Adrenal gland (tissue), 12 donors: Measurements from ENCODE around the gene MUSK. TPM values are rescaled to one million over a fixed set of nuclear protein-coding genes. Genes with fewer than 3 reads are reported as not detected.

Source experiments
- DNase-seq, 7 donors: peaks; one replicate each; pipeline ENCODE4 v3.0.0-alpha.2; 2019 to 2020
- H3K27ac ChIP-seq, 5 donors: fragments of 200-600 bp; sonication (generic) in 4 of 5; 1 replicate in 3 of 5; 2 replicates in 2 of 5; pipeline versions ENCODE4 v1.5.1 to v1.8.0; 2016 to 2020; ENCODE audit warnings: mild to moderate bottlenecking in 1 of 5
- H3K27me3 ChIP-seq: fragments of 200-600 bp; 2 replicates; pipeline ENCODE4 v1.8.0; 2021
- H3K36me3 ChIP-seq, 2 donors: fragments of 200-600 bp; replicated peaks in 1 of 2; 1 replicate in 1 of 2; 2 replicates in 1 of 2; pipeline versions ENCODE4 v1.5.1 to v1.8.0; 2018 to 2022
- H3K4me1 ChIP-seq, 2 donors: fragments of 200-600 bp; replicated peaks in 1 of 2; 1 replicate in 1 of 2; 2 replicates in 1 of 2; pipeline versions ENCODE4 v1.5.1 to v1.8.0; 2018 to 2021
- H3K4me3 ChIP-seq, 4 donors: fragments of 200-600 bp; sonication (generic) in 3 of 4; one replicate each; pipeline ENCODE4 v1.5.1; 2016 to 2018
- H3K9me3 ChIP-seq, 3 donors: fragments of 200-600 bp; sonication (generic) in 1 of 3; replicated peaks in 1 of 3; 1 replicate in 2 of 3; 2 replicates in 1 of 3; pipeline versions ENCODE4 v1.5.1 to v1.8.0; 2016 to 2021
- CTCF ChIP-seq, 6 experiments: fragments of 450-650 bp in 4 of 6; fragments of 200-600 bp in 2 of 6; sonication (generic) in 1 of 6; IDR thresholded peaks; 1 replicate in 5 of 6; 2 replicates in 1 of 6; pipeline versions ENCODE4 v1.5.1 to v1.8.0; 2016 to 2021; ENCODE audit warnings: antibody characterized with exemption in 6 of 6, mild to moderate bottlenecking in 2 of 6, moderate library complexity in 1 of 6
- POLR2A ChIP-seq, 2 donors: fragments of 450-650 bp; IDR thresholded peaks; one replicate each; pipeline ENCODE4 v1.6.1; 2017; ENCODE audit warnings: antibody characterized with exemption in 2 of 2, mild to moderate bottlenecking in 2 of 2, moderate library complexity in 1 of 2
- WGBS, 4 donors: extraction: QIAGEN DNeasy Blood & Tissue Kit in 2 of 4; methylation state at CpG; one replicate each; pipeline versions ENCODE4 v1.1.5 to v1.1.7; 2013 to 2017; 5-methylcytosine and 5-hydroxymethylcytosine counted together
- intact Hi-C, 2 donors: fragments of 100-400 bp; cut with DNase I; formaldehyde crosslinking; loops; one replicate each; pipeline versions ENCODE4 v1.14.1 to v1.15.0; 2022 to 2023
- polyA plus RNA-seq, 3 donors: library from polyadenylated mRNA; stranded (reverse); fragments of 200-250 nt in 2 of 3; fragments of 350-450 nt in 1 of 3; fragmentation: Illumina TruSeq in 1 of 3; extraction: RNeasy Lipid Tissue Mini Kit (QIAGEN cat#74804) in 1 of 3; gene quantifications; one replicate each; pipeline ENCODE4 v1.2.3, GENCODE V29; 2013 to 2014
- small RNA-seq, 2 donors: library from RNA; depleted of rRNA; stranded (forward); fragments of <200 nt; gene quantifications; one replicate each; pipeline ENCODE3, GENCODE V24; 2016
- total RNA-seq, 9 donors: library from RNA; depleted of rRNA in 4 of 9; stranded (reverse); fragments of >200 nt in 4 of 9; fragments of 120-200 nt in 1 of 9; fragmentation: NEBNext Ultra II Directional in 1 of 9; extraction: Animal tissue kit (Norgen Biotek cat#: 25700) in 1 of 9; gene quantifications; one replicate each; pipeline versions ENCODE4 v1.1.0 to v1.2.4, GENCODE V29; 2013 to 2023
- donor health status: healthy with polysubstance abuse.
- donor health status: Bipolar disorder and iron deficiency.
- donor health status: DM: yes; HTN: yes; CAD: no.
- donor health status: DM: no; HTN: no; CAD: no.
- donor health status: DM: no; HTN: no; CAD: no.
- donor health status: DM: yes; HTN: yes; CAD: no.

MUSK gene
- total and polyA plus RNA-seq, 12 donors: 0.04 to 5.1 (median 0.15) TPM; not detected in 2

GRCh38 chr9:110844121-110844520 is 175.5 kb downstream of the MUSK start:
- DNase-seq: no peak
- intact Hi-C loops: no loop called here
- H3K4me1 ChIP-seq: no peaks in the 10 kb centered on the region
- H3K4me3 ChIP-seq: no peak overlapping the region
- H3K36me3 ChIP-seq: no peaks in the 10 kb centered on the region
- no peaks in the 10 kb centered on the region for H3K27me3 ChIP-seq
- WGBS, 4 donors: 76 to 88% (median 84%) methylated on average over 1 of the region's 1 CpG
- no peak overlapping the region for H3K27ac ChIP-seq
- H3K9me3 ChIP-seq: no peaks in the 10 kb centered on the region
- TF ChIP-seq POLR2A (IDR thresholded peaks at IDR 0.05) (no peak), CTCF (IDR thresholded peaks at IDR 0.05) (no peak)

- 65 to 74% (median 72%) methylated on average over 2 of the region's 2 CpGs for whole genome bisulfite sequencing, 4 donors
- TF ChIP-seq CTCF (IDR thresholded peaks at IDR 0.05): no peak
- no peak for TF ChIP-seq POLR2A (IDR thresholded peaks at IDR 0.05)
- no peak overlapping the region for H3K27ac ChIP-seq
- no peaks in the 10 kb centered on the region for H3K4me1 ChIP-seq
- H3K4me3 ChIP-seq: no peak overlapping the region
- intact Hi-C loops: no loop called here
- no peaks in the 10 kb centered on the region for H3K36me3 ChIP-seq
- no peaks in the 10 kb centered on the region for H3K27me3 ChIP-seq
- DNase-seq: no peak
- no peaks in the 10 kb centered on the region for H3K9me3 ChIP-seq
Observed at GRCh38 chr9:110846215-110846614, 177.6 kb downstream of the MUSK start.

GRCh38 chr9:110847671-110848070 is 179.1 kb downstream of the MUSK start:
- TF ChIP-seq POLR2A (IDR thresholded peaks at IDR 0.05): no peak
- no peaks in the 10 kb centered on the region for H3K27me3 ChIP-seq
- H3K4me1 ChIP-seq: no peaks in the 10 kb centered on the region
- no peaks in the 10 kb centered on the region for H3K9me3 ChIP-seq
- no peak overlapping the region for H3K4me3 ChIP-seq
- H3K36me3 ChIP-seq: no peaks in the 10 kb centered on the region
- intact Hi-C loops: no loop called here
- WGBS, 4 donors: 10 to 24% (median 19%) methylated on average over 3 of the region's 3 CpGs
- H3K27ac ChIP-seq: no peak overlapping the region
- no peak for DNase-seq

- no peaks in the 10 kb centered on the region for H3K27me3 ChIP-seq
- no peak overlapping the region for H3K4me3 ChIP-seq
- no peaks in the 10 kb centered on the region for H3K9me3 ChIP-seq
- 62 to 67% (median 66%) methylated on average over 6 of the region's 6 CpGs for whole genome bisulfite sequencing, 4 donors
- TF ChIP-seq CTCF (IDR thresholded peaks at IDR 0.05): no peak
- no peak for TF ChIP-seq POLR2A (IDR thresholded peaks at IDR 0.05)
- no peak for DNase-seq
- intact Hi-C loops: no loop called here
- H3K27ac ChIP-seq: no peak overlapping the region
- no peaks in the 10 kb centered on the region for H3K4me1 ChIP-seq
- H3K36me3 ChIP-seq: no peaks in the 10 kb centered on the region
Observed at GRCh38 chr9:110850401-110851135, 182.0 kb downstream of the MUSK start.

Small RNA genes within 50 kb of the gene (small RNA-seq; reads per million reads assigned to genes)
- gene AL513328.1: 0 reads per million in 2 donors

Other genes with a start within 250 kb of the MUSK start
- 10 to 100 TPM in 8 of 9 donors, 1 to 10 TPM in 1; 3.7 to 45.3 (median 24.0) TPM for gene SVEP1, start 89.0 kb upstream of the MUSK start, total RNA-seq
- 1 to 10 TPM; 2.2 to 7.0 (median 5.1) TPM for gene SVEP1, start 89.0 kb upstream of the MUSK start, polyA plus RNA-seq